Skin of body (tissue), 2 donors: ENCODE measurements around the gene CDK16. TPM values are rescaled to one million over a fixed set of nuclear protein-coding genes. Genes with fewer than 3 reads are reported as not detected.
"Not testable (repeated sequence)": the region's sequence is repeated elsewhere in the genome, so short reads cannot be mapped to it uniquely, and the experiment has no call there.

Source experiments
- DNase-seq: peaks from one replicate; lab custom pipeline; 2025; lab: John Stamatoyannopoulos, UW
- total RNA-seq: library from RNA; depleted of rRNA; stranded (reverse); fragments of >200 nt; gene quantifications from one replicate; pipeline ENCODE4 v1.2.3, GENCODE V29; 2014

CDK16 gene
- total RNA-seq, 1 donor from 2014 or later = 38.7 TPM

- DNase-seq = no peak
Measured at GRCh38 chrX:47247206-47247998, 28.9 kb downstream of the CDK16 start.

GRCh38 chrX:47247999-47248320, 29.5 kb downstream of the CDK16 start:
- DNase-seq = no peak

GRCh38 chrX:47248576-47248975, 30.1 kb downstream of the CDK16 start:
- DNase-seq = no peak

GRCh38 chrX:47250017-47250347, 31.5 kb downstream of the CDK16 start:
- no peak for DNase-seq

GRCh38 chrX:47257620-47258019, 39.1 kb downstream of the CDK16 start:
- not testable (repeated sequence) for DNase-seq

- no peak for DNase-seq
Measured at GRCh38 chrX:47264483-47265173, 46.1 kb downstream of the CDK16 start.

GRCh38 chrX:47266643-47267042, 48.2 kb downstream of the CDK16 start:
- no peak for DNase-seq

GRCh38 chrX:47272013-47272408, 53.5 kb downstream of the CDK16 start:
- no peak for DNase-seq

- DNase-seq = no peak
Measured at GRCh38 chrX:47273011-47273730, 54.7 kb downstream of the CDK16 start.

- peak; percentile 2 for DNase-seq
Measured at GRCh38 chrX:47278691-47279090, 60.2 kb downstream of the CDK16 start.

Other genes starting within 250 kb of the CDK16 start
- 3.7 TPM for gene RGN, start 140.2 kb upstream of the CDK16 start, total RNA-seq
- 64.8 TPM for gene NDUFB11, start 74.0 kb upstream of the CDK16 start, total RNA-seq
- 21.4 TPM for gene RBM10, start 73.5 kb upstream of the CDK16 start, total RNA-seq
- gene UBA1, start 24.9 kb upstream of the CDK16 start, total RNA-seq = 74.4 TPM
- gene USP11, start 14.3 kb downstream of the CDK16 start, total RNA-seq = 49.5 TPM
- 0.49 TPM for gene ZNF157, start 151.9 kb downstream of the CDK16 start, total RNA-seq